HepG2 (cell line): Measurements from ENCODE around the gene NBR1. TPM values are rescaled to one million over a fixed set of nuclear protein-coding genes. Genes with fewer than 3 reads are reported as not detected.

Experiments
- GRHL1 ChIP-seq: sonication (generic); formaldehyde crosslinking; conservative IDR thresholded peaks from 2 replicates; pipeline ENCODE4 v1.8.0; 2022; ENCODE audit warnings: missing genetic modification reagents
- HNF1A ChIP-seq, 2 experiments: sonication (generic) in 1 of 2; formaldehyde crosslinking in 1 of 2; IDR thresholded peaks; 2 replicates each; pipeline versions ENCODE4 v1.4.0 to v1.6.1; 2016 to 2020; ENCODE audit warnings: borderline replicate concordance in 1 of 2, low read depth in 1 of 2, mild to moderate bottlenecking in 1 of 2, missing genetic modification reagents in 1 of 2
- IKZF4 ChIP-seq: sonication (generic); formaldehyde crosslinking; IDR thresholded peaks from 2 replicates; pipeline ENCODE4 v1.5.1; 2020; ENCODE audit warnings: borderline replicate concordance, mild to moderate bottlenecking, low read depth, missing genetic modification reagents; ENCODE audit errors: not compliant biosample characterization
- MAZ ChIP-seq, 2 experiments: sonication (generic) in 1 of 2; formaldehyde crosslinking in 1 of 2; IDR thresholded peaks; 2 replicates each; pipeline versions ENCODE4 v1.5.0 to v1.6.1; 2012 to 2020; ENCODE audit warnings: low read depth in 2 of 2, mild to moderate bottlenecking in 2 of 2, borderline replicate concordance in 1 of 2, improper control_type of control experiment in 1 of 2, low read length in 1 of 2, missing genetic modification reagents in 1 of 2, moderate library complexity in 1 of 2
- MTA3 ChIP-seq: sonication (generic); formaldehyde crosslinking; IDR thresholded peaks from 2 replicates; pipeline ENCODE4 v1.4.0; 2020; ENCODE audit warnings: missing genetic modification reagents
- NFIB ChIP-seq: sonication (generic); formaldehyde crosslinking; IDR thresholded peaks from 2 replicates; pipeline ENCODE4 v1.9.0; 2021; ENCODE audit warnings: missing genetic modification reagents, mild to moderate bottlenecking, borderline replicate concordance
- PITX1 ChIP-seq: sonication (generic); formaldehyde crosslinking; IDR thresholded peaks from 2 replicates; pipeline ENCODE4 v1.5.1; 2020; ENCODE audit warnings: mild to moderate bottlenecking, missing genetic modification reagents
- POLR2G ChIP-seq: fragments of 200-400 bp; formaldehyde crosslinking; IDR thresholded peaks from 2 replicates; pipeline ENCODE4 v1.6.1; 2018; ENCODE audit warnings: mild to moderate bottlenecking, low read depth, low read length, moderate library complexity
- RELA ChIP-seq: sonication (generic); formaldehyde crosslinking; IDR thresholded peaks from 2 replicates; pipeline ENCODE4 v1.4.0; 2020; ENCODE audit warnings: missing genetic modification reagents
- REPIN1 ChIP-seq: sonication (generic); formaldehyde crosslinking; IDR thresholded peaks from 2 replicates; pipeline ENCODE4 v1.8.0; 2022; ENCODE audit warnings: missing genetic modification reagents, low read depth, mild to moderate bottlenecking, borderline replicate concordance
- SIX1 ChIP-seq: sonication (generic); formaldehyde crosslinking; IDR thresholded peaks from 2 replicates; pipeline ENCODE4 v1.4.0; 2020; ENCODE audit warnings: missing genetic modification reagents, borderline replicate concordance
- TEAD2 ChIP-seq: sonication (generic); formaldehyde crosslinking; IDR thresholded peaks from 2 replicates; pipeline ENCODE4 v1.9.0; 2021; ENCODE audit warnings: missing genetic modification reagents
- TFDP2 ChIP-seq: sonication (generic); formaldehyde crosslinking; IDR thresholded peaks from 2 replicates; pipeline ENCODE4 v1.4.0; 2020; ENCODE audit warnings: missing genetic modification reagents
- THAP11 ChIP-seq: IDR thresholded peaks from 2 replicates; pipeline ENCODE4 v1.6.1; 2016; ENCODE audit warnings: missing biosample characterization, missing genetic modification reagents
- TRIM24 ChIP-seq: sonication (generic); formaldehyde crosslinking; IDR thresholded peaks from 2 replicates; pipeline ENCODE4 v1.8.0; 2022; ENCODE audit warnings: mild to moderate bottlenecking, missing genetic modification reagents
- ZNF513 ChIP-seq: sonication (generic); formaldehyde crosslinking; conservative IDR thresholded peaks from 2 replicates; pipeline ENCODE4 v1.5.0; 2020; ENCODE audit warnings: missing genetic modification reagents
- ZNF670 ChIP-seq: sonication (generic); formaldehyde crosslinking; IDR thresholded peaks from 2 replicates; pipeline ENCODE4 v1.8.0; 2022; ENCODE audit warnings: mild to moderate bottlenecking, missing genetic modification reagents, borderline replicate concordance
- ZNF83 ChIP-seq: sonication (generic); formaldehyde crosslinking; IDR thresholded peaks from 2 replicates; pipeline ENCODE4 v1.4.0; 2020; ENCODE audit warnings: missing genetic modification reagents, mild to moderate bottlenecking, borderline replicate concordance
- polyA plus RNA-seq, 8 experiments: library from polyadenylated mRNA; depleted of rRNA in 3 of 8; stranded (reverse) in 7 of 8; unstranded in 1 of 8; fragments of >200 nt; fragmentation: Illumina TruSeq in 4 of 8; extraction: Trizol in 4 of 8; gene quantifications; 2 replicates each; pipeline versions ENCODE4 v1.2.1 to v1.2.3, GENCODE V29; 2011 to 2016; ENCODE audit warnings: low read depth in 4 of 8, missing spikeins in 1 of 8, mixed read lengths in 1 of 8; ENCODE audit not compliant: insufficient read depth in 1 of 8
- total RNA-seq, 5 experiments: library from RNA; depleted of rRNA; stranded (reverse); fragments of >200 nt; fragmentation: Illumina TruSeq; extraction: Trizol; gene quantifications; 2 replicates each; pipeline ENCODE4 v1.2.3, GENCODE V29; 2016; ENCODE audit warnings: low read depth in 1 of 5

NBR1 gene
- total and polyA plus RNA-seq, 2 of the 13 experiments (the other 11 are each of a cell fraction or from before 2014, with no cell fraction given), result 51.7 to 121 TPM

DNA sequence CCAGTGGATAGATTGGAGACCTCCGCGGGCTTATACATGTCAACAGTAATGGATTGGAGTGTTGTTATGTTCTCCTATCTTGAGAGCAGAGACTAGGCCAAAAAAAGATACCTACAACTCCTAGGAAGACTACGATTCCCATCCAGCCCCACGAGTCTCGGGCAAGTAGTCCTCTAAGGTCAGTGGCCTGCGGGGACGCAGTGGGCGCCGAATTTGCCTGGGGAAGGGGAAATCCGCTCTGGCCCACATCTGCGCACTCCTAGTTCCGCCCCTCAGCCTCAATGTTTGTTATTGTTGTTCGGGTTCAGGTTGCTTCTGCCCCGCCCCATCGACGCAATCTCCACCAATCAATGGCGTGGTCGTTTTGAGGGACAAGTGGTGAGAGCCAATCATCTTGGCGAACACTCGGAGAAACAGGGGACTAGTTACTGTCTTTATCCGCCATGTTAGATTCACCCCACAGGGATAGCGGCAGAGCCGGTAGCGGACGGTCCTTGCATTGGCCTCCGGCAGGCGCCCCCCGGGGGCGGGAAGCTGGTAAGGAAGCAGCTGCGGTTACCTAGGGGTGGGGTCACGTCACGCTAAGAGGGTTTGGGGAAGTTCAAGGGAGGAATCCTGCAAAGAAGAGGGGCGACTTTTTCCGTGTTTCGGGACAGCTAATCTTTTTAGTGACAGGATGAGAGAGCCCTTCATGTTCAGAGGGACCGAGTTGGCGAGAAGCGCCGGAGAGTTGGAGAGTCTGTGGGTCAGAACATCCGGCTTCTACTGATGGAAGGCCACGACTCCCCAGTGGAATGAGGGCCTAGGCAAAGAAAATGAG is at the start of gene NBR1 (continued):
- TF ChIP-seq HNF1A (IDR thresholded peaks at IDR 0.05; ENCODE audit: low read depth) (no peak), HNF1A (CRISPR knock-in tag; IDR thresholded peaks at IDR 0.05; ENCODE audit: borderline replicate concordance) (no peak; the same call in 1 of the 2 replicates), POLR2G (peak; percentile 80), TEAD2 (CRISPR knock-in tag) (no peak), THAP11 (CRISPR knock-in tag) (peak; percentile 72), SIX1 (CRISPR knock-in tag) (no peak), NFIB (no peak), MAZ (IDR thresholded peaks at IDR 0.05; ENCODE audit: borderline replicate concordance, low read depth, low read length) (peak; percentile 58; the same call in 1 of the 2 replicates), MAZ (CRISPR knock-in tag; IDR thresholded peaks at IDR 0.05; ENCODE audit: low read depth) (peak; percentile 19; the same call in 1 of the 2 replicates), ZNF670 (CRISPR knock-in tag) (peak; percentile 18; the same call in 1 of the 2 replicates), REPIN1 (peak; percentile 14; the same call in 1 of the 2 replicates), ZNF513 (no peak), GRHL1 (CRISPR knock-in tag) (no peak), PITX1 (CRISPR knock-in tag) (peak; percentile 64; the same call in 1 of the 2 replicates), ZNF83 (CRISPR knock-in tag) (no peak), TRIM24 (no peak), IKZF4 (peak; percentile 49), TFDP2 (CRISPR knock-in tag) (peak; percentile 72), RELA (CRISPR knock-in tag) (no peak), MTA3 (CRISPR knock-in tag) (no peak)
